NCI-H187 treated with DMSO at 0.1 percent for 48 hours (cell line): ENCODE data around the gene SGCE.
A peak's percentile ranks its signal among the peaks of the same experiment; 100 is the strongest.

ENCODE experiments used
- DNase-seq: peaks from one replicate; lab custom pipeline; 2025; lab: John Stamatoyannopoulos, UW

SGCE gene

DNA sequence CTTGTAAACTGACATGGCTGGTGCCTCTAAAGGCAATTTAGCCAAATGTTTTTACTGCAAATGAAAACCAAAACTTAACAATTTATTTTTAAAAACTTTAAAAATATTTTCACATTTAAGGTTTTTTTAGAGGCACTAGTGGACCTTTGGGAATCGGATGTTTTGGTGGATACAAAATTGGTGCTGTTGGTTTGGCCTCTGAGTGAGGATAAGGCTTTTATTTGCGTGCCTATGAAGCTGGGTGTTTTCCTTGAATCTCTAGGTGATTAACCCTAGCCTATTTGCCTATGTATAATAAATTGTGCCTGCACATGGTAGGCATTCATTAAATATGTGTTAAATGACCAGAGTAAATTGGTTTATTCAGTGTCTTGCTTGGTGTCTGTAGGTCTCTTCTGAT, 2.9 kb upstream of the SGCE start:
- no peak for DNase-seq

DNA sequence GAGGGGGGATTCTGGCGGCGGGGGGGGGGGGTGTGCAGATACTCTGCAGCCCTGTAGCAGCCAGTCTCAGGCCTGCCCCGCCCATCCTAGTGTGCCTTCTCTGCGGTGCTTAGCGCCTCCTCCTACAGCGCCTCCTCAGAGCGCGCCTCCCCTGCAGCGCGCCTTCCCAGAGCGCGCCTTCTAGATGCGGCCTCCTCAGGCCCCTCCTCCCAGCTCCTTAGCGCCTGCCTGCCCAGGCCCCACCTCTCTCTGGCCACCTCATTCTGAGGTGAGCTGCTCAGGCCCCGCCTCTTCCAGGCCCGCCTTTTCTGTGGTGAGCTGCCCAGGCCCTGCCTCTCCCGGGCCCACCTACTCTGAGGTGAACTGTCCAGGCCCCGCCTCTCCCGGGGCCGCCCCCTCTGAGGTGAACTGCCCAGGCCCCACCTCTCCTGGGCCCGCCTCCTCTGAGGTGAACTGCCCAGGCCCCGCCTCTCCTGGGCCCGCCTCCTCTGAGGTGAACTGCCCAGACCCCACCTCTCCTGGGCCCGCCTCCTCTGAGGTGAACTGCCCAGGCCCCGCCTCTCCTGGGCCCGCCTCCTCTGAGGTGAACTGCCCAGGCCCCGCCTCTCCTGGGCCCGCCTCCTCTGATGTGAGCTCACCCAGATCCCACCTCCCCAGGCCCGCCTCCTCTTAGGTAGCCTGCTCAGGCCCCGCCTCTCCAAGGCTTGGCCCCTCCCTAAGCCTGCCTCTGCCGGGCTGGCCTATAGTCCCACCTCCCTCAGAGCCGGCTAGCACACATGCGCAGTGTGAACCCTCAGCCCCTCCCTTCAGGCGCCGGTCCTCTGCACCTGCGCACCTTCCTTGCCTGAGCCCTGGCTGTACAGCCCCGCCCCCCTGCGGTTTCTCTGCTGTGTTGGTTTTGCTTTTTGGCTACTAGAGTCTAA, 2.1 kb upstream of the SGCE start:
- peak; percentile 87 for DNase-seq

DNA sequence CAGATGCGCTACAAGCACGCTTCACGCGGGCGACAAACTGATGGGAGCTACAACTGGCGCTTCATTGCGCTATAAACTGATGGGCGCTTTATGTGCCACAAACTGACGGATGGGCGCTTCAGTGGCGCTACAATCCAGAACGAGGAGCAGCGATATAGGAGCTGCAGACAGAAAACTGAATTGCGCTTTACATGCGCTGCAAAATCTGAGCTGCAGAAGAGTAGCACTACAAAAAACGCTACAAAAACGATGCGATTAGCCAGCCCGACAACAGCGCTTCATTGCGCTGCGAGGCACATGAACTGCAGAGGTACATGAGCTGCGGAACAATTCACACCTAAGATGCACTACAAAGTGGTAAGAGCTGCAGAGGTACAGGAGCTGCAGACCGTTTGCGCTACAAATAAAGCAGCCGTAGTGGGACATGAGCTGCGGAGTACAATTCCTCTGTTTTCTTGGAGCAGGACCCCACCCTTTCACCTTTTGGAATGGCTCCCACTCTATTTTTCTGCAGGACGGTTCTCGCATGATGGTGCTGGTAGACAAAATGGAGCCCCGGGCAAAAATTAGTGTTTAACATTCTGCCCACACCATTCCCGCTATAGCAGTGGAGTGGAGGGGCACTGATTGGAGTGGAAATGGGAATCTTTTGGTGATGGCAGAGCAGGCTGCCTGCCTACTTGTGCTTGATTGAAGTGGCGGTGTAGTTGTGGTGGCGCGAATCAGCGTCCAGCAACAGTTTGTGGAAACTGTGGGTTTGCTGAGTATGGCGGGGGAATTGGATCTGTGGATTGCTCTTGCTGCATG, 1.2 kb upstream of the SGCE start:
- DNase-seq = no peak

DNA sequence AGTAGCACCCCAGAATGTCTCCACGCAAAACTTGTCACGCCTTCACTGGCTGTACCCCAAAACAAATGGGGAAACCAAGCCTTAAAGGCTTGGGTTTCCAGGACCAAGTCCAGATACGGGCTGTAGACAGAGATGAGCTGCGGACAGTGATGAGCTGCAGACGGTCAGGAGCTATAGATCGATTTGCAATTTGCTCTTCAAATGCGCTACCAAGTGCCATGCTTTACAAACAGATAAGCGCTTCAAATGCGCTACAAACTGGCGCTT, 658 bp upstream of the SGCE start:
- DNase-seq = no peak

DNA sequence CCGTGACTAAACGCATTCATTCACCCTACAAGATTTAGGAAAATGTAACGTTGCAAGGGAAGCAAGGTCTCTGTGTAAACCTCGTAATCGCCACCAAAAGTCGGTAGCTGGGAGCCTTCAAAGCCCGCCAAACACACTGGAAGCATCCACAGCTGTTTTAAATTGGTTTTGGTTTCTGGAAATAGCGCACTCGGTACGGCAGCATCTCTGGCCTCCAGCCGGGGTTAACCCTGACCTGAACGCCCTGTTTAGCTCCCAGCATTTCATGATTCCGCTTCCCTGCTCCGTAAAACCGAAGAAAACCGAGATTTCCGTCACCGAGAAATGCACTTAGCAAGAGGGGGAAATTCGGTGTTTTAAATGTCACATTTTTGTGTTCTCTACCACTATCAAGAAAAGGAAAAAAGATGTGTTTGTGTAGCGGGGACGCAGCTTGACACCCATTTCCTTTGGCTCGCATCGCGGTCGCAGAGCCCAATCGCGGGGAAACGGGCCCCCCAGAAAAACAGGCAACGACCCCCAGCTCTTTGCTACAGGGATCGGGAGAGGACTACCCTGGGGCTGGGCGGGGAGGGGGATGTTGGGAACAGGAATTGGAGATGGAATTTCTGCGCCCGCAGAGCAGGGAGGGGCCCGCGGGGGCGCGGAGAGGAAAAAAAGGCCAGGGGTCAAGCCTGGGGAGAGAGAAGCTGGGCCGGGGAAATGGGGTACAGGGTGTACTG, 646 bp downstream of the SGCE start:
- peak; percentile 23 for DNase-seq

DNA sequence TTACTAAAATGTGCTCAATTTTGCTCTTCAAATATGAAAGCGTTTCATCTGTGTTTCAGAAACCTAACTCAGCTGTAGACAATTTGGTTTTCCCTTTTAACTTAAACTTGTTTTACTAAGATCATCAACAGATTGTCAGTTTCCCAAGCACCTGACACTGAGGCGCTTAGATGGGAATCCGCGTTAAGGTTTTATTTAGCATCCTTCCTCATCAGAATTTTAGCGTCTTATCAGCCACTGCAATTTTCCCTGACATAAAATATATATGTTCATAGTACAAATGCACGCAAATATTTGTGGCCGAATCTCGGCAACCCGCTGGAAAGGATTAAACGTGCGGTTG, 1.2 kb downstream of the SGCE start:
- no peak for DNase-seq

DNA sequence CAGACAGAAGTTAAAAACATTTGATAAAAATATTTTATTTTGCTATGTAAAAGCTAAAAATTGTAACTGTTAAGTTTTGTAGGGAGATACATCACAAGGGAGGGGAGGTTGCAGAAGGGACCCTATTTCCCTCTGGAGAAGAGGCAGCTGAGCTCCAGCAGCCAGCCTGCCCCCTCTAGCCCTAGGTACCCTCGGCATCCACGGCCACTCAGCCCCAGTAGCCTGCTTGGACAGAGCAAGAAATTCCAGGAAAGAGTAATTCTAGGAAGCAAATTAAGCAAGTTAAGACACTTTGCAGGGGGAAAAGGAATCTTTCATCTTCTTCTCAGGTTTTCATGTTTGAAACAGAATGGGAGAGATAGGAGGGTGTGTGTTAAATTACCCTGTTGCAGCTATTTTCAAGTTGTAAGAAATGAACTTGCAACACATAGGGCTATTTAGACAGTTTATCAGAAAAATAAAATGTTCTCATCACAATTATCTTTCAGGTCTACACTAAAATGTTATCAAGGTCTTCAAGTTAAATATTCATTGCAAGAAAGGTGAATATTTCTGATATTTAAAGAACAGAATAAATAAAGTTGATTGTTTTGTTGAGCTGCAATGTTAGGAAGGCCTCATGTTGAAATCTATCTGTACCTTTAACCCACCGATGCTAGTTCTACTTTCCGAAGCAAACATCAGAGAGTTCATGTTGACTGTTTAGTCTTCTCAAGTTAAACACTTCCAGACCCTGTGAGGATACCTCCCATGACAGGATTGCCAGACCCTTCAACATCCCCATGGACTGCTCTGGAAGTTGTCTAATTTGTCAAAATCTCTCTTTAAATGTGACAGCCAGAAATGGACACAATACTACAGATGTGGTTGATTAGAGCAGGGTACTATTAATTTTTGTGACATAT, 5.5 kb downstream of the SGCE start:
- DNase-seq = no peak

DNA sequence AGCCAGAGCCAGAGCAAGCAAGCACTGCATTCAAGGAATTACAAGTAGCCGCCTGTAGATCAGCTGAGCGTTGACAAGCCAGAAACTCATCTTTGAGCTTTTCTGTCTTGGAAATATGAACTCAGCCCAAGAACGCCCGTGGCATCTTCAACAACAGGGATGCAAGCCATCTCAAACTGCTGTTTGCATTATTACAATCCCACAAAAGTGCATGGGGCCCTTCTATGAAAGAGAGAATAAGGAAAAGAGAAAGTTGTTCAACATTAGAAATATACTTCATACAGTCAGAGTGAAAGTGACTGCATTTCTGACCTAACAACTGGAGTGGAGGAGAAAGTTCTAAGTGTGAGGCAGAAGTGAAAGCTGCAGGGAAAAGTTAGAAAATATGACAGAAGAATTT, 6.5 kb downstream of the SGCE start:
- no peak for DNase-seq

DNA sequence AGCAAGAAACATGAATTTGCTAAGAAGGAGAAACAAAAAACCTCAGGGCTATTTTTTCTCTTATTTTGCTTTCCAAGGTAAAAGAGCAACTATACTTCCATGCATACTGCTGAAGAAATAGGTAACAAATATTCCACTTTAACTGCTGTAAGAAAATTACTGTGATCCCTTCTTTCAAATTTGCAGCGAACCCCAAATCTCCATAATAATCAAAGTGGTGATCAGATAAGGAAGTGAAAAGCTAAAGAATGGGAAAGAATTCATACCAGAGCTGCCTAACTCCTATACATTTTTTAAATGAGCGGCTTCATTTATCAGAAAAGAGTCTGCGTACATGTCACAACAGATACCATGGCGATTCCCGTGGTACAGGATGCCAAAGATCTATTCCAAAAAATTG, 7.2 kb downstream of the SGCE start:
- no peak for DNase-seq

DNA sequence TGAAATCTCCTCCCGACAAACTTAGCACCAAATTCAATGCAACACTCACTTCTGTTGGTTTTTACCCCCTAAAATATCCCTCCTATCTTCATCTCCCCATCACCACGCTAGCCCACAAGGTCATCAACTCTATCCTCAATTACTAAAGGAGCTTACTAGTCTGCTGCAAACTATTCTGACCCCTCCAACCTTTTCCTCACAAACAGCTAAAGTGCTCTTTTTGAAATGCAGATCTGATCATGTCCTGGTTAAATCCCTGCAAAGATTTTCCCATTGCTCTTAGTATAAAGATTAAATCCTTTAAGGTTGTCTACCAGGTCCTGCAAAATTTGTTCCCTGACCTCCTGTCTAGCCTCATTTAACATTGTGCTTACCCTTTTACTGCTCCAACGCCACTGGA, 8.6 kb downstream of the SGCE start:
- no peak for DNase-seq

DNA sequence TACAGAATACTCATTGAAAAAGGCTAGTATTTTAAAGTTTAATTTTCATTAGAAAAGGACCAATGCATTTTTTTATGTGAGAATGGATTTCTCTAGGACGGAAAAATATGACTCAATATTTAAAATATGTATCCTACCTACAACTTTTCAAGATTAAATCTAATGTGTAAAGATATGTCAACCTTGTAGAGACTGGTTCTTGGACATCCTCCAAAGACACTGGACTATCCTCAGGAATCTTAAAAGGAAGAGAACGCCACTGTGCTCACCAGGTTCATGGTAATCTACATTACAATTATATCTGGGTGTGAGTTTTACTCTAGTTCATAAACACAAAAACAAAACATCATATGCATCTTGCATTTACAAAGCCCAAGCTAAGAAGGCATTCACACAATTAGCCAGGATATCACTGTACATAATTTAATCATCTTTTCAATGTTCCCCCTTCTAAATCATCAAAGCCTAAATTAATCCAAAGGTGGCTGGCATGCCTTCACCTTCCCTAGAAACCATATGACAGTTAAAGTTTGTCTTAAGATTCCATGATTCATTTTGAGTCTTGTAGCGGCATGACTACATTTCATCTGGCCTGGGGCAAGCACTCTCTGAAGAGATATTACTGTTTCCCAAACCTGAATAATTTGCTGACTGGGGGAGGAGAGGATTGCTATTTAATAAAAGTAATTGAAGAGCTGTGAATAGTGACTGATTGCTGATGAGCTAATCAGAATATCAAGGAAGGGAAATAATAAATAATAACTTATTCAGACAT, 12.0 kb downstream of the SGCE start:
- no peak for DNase-seq

DNA sequence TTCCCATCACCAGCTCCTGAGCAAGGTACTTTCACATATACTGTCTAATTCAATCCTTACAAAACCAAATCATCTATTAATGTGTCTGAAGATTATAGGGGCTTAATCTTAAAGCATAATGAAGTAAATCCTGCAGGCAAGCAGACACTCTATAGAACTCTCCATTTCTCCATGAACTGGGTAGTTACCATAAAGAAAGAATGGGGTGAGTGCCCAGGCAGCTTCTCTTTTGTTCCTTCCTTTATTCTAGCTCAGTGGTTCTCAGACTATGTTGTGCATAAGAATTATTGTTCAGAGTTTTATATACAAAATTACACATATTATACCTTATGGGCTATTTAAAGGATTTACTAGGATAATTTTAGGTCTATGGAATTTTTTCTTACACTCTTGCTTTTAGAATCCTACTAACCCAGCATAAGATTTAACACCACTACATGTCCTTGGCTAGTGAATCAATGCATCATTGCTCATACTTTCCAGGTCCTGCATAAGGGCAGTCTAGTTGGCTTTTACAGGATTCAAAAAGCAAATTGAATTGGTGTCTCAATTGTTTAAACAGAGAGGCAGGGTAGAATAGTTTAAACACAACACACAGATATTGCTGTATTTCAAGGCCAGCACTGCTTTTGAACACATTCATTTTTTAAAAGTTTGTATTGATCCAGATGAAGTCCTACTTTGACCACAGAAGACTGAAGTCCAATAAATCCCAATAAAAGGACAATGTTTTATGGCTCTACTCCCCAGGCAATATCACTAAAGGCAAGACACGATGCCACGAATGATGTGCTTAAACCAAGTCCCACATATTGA, 12.9 kb downstream of the SGCE start:
- no peak for DNase-seq

DNA sequence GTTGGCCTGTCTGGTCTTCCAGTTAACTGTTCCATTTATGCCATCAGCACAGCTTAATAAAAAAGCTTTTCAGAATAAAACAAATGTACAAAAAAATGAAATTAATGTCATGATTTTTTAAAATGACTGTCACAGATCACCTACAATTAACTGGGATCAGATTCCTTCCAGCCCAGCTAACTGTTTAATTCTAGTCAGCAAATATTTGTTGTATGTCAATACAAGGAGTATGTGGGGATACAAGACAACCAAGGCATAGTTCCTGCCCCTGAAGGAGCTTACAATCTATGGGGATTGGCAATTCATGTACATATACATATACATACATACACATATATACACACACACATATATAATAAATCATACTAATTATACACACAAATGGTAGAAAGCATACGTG, 16.5 kb downstream of the SGCE start:
- DNase-seq = no peak

DNA sequence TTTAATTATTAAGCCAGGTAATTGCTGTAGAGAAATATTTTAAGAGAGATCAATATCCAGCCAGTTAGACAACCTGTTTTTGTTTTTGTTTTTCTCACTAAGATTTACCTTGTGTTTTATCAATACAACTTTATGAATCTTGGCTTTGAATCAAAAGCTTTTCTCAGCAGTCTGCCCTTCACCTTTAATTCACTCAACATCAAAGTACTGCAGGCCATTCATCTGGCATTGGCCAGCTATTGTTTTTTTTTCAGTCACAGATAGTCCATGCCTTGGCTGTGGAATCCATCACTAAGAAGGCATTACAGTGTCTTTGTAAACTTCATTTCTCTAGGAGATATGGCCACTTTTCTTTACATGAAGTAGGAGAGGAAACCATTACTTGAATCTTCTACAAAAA, 20.2 kb downstream of the SGCE start:
- no peak for DNase-seq

DNA sequence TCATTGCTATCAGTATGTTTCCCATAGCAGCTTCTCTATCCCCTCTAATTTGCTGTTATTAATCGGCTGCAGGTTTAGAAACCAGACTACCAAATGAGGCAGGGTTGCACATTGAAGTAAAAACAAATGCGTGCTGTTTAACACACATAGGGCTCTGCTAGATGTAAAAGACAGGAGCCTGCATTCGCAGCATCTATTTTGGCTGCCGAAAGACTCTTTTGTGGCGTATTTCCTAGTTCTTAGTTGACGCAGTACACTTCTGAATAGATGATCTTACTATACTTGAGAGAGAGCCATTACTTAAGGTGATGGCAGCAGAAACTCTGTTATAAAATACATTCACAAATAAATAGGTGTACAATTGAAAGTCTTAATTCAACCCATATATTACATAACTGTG, 21.4 kb downstream of the SGCE start:
- DNase-seq = no peak

DNA sequence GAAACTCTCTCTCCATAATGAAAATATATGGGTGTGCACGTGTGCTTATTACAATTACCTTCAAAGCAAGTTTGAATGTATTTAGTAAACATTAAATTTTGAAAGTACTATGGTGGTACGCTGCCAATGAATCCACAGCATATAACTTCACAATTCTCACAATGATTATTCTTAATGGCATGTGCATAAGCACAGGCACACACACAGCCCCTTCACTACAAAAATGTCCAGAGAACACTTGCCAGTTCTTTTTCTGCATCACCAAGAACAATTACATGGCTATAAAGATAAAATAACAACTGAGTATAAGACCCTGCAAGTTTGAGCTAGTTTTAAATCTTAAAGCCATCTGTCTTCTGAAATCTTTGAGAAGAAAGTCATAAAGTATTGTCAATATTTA, 22.2 kb downstream of the SGCE start:
- no peak for DNase-seq

DNA sequence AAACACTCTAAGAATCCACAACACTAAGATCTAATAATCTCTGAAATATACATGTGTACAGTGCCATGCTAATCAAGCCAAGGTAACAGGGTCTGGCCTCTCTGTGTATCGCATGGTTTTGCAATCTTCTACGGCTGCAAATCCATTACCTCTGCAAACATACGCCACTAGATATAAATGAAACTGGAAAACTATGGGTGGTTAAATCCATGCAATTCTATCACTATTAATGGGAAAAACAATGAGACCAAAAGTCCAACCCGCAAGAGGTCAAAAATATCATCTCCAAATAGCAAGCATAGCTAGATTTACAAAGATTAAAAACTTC, 23.0 kb downstream of the SGCE start:
- no peak for DNase-seq

DNA sequence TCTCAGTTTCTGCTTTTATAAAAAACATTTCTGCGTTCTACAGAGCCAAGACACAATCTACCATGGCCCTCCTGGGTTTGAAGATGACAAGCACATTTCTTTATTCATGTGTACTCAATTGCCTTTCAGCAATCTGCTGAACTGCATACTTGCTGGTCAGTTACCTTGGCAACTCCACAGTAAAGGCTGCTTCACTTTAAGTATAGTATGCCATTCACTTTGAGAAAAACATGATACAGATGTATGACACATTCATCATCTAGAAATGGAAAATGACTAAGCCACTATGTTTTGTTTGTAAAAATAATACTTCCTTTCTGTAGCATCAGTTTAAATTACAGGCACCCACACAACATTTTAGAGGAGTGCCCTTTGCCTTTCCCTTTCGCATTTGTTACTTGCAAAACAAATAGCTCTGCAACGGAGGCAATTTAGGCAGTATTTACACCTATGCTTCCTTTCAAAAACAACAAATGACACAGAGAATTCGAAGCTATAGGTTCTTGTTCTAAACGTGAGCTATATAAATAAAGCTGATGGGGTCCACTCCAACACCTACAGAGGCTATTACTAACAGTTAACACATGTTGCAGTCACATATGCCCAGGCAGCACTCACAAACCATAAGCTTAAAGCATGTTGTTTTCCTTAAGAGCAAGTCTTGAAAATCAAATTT, 23.5 kb downstream of the SGCE start:
- peak; percentile 16 for DNase-seq

DNA sequence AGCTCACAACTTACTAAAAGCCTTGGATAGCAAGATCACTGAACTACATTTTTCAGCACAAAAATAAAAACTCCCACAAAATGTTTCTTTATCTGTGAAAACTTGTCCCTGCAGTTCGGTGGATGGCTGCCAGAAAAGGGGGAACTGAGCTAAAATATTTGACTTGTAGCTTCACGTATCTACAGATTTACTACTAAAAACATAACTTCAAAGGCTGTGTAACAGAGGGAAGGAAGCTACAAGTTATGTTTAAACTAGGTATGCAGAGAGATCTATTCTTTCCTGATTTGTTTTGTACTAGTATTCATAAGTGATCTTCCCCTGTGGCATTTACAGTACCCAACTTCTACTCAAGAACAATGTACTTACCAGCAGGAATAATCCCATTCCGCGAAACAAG, 25.1 kb downstream of the SGCE start:
- DNase-seq = no peak

DNA sequence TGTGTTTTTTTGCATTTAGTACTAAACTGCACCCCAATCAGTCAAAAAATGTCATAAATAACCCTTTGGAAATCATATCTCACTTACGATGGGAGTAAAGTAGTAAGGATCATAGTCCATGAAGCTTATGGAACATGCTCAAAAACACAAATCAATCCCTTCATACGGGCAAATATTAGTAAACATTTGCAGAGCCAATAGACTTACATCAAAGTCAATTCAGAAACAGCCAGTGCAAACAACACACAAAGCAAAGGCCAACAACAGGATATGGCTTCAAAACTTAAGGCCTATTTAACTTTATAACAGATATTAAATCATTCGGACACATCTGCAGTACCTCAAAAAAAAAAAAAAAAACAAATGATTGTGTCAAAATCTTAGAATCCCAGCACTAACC, 32.1 kb downstream of the SGCE start:
- DNase-seq = no peak
